Hematopoietic multipotent progenitor cell treated with erythropoietin and hydrocortisone succinate and interleukin-3 and kit ligand, for 4 days (in vitro differentiated cells): ENCODE results near the gene DUX4.
"Not testable (repeated sequence)": the region's sequence is repeated elsewhere in the genome, so short reads cannot be mapped to it uniquely, and the experiment has no call there.

ENCODE experiments used
- DNase-seq: peaks from one replicate; pipeline ENCODE4 v3.0.0-alpha.2; 2015

Gene DUX4

DNA sequence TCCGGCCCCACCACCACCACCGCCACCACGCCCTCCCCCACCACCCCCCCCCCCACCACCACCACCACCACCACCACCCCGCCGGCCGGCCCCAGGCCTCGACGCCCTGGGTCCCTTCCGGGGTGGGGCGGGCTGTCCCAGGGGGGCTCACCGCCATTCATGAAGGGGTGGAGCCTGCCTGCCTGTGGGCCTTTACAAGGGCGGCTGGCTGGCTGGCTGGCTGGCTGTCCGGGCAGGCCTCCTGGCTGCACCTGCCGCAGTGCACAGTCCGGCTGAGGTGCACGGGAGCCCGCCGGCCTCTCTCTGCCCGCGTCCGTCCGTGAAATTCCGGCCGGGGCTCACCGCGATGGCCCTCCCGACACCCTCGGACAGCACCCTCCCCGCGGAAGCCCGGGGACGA is at the start of gene DUX4:
Gene DUX4, plus strand, starts transcription at position 347 of the 400 bp plus-strand sequence. Its CDS starts 0 bp downstream, at position 347.
- DNase-seq: not testable (repeated sequence)

DNA sequence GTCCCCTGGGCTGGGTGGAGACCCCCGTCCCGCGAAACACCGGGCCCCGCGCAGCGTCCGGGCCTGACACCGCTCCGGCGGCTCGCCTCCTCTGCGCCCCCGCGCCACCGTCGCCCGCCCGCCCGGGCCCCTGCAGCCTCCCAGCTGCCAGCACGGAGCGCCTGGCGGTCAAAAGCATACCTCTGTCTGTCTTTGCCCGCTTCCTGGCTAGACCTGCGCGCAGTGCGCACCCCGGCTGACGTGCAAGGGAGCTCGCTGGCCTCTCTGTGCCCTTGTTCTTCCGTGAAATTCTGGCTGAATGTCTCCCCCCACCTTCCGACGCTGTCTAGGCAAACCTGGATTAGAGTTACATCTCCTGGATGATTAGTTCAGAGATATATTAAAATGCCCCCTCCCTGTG is 1.9 kb downstream of the DUX4 start:
- DNase-seq: not testable (repeated sequence)

DNA sequence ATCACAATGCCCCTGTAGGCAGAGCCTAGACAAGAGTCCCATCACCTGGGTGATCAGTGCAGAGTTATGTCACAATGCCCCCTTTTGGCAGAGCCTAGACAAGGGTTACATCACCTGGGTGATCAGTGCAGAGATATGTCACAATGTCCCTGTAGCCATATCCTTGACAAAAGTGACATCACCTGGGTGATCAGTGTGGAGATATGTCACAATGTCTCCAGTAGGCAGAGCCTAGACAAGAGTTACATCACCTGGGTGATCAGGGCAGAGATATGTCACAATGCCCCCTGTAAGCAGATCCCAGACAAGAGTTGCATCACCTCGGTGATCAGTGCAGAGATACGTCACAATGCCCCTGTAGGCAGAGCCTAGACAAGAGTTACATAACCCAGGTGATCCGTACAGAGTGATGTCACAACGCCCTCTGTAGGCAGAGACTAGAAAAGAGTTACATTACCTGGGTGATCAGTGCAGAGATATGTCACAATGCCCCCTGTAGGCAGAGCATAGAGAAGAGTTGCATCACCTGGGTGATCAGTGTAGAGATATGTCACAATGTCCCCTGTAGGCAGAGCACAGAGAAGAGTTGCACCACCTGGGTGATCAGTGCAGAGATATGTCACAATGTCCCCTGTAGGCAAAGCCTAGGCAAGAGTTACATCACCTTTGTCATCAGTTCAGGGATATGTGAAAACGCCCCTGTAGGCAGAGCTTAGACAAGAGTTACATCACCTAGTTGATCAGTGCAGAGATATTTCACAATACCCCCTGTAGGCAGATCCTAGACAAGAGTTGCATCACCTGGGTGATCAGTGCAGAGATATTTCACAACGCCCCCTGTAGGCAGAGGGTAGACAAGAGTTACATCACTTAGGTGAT is 4.4 kb downstream of the DUX4 start:
- not testable (repeated sequence) for DNase-seq

DNA sequence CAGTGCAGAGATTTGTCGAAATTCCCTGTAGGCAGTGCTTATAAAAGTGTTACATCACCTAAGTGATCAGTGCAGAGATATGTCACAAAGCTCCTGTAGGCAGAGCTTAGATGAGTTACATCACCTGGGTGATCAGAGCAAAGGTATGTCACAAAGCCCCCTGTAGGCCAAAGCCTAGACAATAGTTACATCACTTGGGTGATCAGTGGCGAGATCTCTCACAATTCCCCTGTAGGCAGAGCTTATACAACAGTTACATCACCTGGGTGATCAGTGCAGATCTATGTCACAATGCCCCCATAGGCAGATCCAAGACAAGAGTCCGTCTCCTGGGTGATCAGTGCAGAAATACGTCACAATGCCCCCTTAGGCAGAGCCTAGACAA is 5.0 kb downstream of the DUX4 start:
- not testable (repeated sequence) for DNase-seq

DNA sequence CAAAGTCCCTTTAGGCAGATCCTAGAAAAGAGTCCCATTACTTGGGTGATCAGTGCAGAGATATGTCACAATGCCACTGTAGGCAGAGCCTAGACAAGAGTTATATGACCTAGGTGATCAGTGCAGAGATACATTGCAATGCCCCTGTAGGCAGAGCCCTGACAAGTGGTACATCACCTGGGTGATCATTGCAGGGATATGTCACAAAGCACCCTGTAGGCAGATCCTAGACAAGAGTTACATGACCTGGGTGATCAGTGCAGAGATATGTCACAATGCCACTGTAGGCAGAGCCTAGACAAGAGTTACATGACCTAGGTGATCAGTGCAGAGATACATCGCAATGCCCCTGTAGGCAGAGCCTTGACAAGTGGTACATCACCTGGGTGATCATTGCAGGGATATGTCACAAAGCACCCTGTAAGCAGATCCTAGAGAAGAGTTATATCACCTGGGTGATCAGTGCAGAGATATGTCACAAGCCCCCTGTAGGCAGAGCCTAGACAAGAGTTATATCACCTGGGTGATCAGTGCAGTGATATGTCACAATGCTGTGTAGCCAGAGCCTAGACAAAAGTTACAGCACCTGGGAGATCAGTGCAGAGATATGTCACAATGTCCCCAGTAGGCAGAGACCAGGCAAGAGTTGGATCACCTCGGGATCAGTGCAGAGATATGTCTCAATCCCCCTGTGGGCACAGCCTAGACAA is 5.6 kb downstream of the DUX4 start:
- not testable (repeated sequence) for DNase-seq

DNA sequence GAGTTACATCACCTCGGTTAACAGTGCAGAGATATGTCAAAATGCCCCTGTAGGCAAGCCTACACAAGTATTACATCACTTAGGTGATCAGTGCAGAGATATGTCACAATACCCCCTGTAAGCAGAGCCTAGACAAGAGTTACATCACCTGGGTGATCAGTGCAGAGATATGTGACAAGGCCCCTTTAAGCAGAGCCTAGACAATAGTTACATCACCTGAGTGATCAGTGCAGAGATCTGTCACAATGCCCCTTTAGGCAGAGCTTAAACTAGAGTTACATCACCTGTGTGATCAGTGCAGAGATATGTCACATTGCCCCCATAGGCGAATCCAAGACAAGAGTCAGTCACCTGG is 6.1 kb downstream of the DUX4 start:
- DNase-seq: not testable (repeated sequence)

DNA sequence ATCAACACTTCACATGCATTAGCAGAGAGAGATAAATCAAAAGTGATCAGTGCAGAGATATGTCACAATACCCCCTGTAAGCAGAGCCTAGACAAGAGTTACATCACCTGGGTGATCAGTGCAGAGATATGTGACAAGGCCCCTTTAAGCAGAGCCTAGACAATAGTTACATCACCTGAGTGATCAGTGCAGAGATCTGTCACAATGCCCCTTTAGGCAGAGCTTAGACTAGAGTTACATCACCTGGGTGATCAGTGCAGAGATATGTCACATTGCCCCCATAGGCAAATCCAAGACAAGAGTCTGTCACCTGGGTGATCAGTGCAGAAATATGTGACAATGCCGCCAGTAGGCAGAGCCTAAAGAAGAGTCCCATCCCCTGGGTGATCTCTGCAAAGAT is 7.4 kb downstream of the DUX4 start:
- DNase-seq: not testable (repeated sequence)

DNA sequence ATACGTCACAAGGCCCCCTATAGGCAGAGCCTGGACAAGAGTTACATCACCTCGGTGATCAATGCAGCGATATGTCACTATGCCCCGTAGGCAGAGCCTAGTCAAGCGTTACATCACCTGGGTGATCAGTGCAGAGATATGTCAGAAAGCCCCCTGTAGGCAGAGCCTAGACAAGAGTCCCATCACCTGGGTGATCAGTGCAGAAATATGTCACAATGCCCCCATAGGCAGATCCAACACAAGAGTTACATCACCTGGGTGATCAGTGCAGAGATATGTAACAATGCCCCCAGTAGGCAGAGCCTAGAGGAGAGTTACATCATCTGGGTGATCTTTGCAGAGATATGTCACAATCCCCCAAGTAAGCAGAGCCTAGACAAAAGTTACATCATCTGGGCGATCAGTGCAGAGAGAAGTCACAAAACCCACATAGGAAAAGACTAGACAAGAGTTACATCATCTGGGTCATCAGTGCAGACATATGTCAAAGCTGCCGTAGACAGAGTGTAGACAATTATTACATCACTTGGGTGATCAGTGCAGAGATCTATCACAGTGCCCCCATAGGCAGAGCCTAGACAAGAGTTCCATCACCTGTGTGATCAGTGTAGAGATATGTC is 8.0 kb downstream of the DUX4 start:
- DNase-seq: not testable (repeated sequence)

DNA sequence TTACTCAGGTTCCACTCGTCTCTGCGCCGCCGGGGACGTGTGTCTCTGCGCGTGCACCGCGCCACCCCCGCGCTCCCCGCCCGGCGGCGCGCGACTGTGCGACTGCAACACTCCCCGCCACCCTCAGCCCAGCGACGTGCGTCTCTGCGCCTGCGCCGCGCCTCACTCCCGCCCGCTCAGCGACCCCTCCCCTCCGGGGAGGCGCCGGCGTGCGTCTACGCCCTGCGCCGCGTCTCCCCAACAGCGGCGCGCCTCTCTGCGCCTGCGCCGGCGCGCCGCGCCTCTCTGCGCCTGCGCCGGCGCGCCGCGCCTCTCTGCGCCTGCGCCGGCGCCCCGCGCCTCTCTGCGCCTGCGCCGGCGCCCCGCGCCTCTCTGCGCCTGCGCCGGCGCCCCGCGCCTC is 29.9 kb downstream of the DUX4 start:
- DNase-seq: not testable (repeated sequence)
